Inflammatory macrophage treated with lipopolysaccharide for 1 hour (primary cell): ENCODE results near the gene PTMA.
"Not testable (repeated sequence)": the region's sequence is repeated elsewhere in the genome, so short reads cannot be mapped to it uniquely, and the experiment has no call there.

ENCODE experiments used
- DNase-seq, 2 donors: peaks; one replicate each; pipeline ENCODE4 v3.0.0-alpha.2; 2020 to 2022

PTMA gene

GRCh38 chr2:231717281-231718171, 9.2 kb downstream of the PTMA start:
- peak; percentile 94 to 95 for DNase-seq

DNA sequence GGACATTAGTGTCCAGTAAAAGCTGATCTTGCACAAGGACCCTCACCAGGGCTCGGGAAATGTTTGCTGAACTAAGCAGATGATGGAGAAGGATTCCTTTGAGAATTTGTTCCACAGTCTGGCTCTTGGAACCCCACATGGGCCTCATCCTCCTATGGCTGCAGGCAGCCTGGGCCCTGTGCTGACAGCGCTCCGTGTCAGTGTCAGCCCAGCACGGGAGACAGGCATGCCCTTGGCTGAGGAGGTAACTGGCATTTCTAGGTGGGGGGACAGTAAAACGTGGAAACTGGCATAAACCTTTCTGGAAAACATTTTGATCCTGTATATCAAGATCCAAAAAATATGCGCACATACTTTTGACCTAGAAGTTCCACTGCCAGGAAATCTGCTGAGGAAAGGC, 10.5 kb downstream of the PTMA start:
- DNase-seq: no peak

- DNase-seq: no peak
These were observed 12.1 kb downstream of the PTMA start for GRCh38 chr2:231720292-231720986.

DNA sequence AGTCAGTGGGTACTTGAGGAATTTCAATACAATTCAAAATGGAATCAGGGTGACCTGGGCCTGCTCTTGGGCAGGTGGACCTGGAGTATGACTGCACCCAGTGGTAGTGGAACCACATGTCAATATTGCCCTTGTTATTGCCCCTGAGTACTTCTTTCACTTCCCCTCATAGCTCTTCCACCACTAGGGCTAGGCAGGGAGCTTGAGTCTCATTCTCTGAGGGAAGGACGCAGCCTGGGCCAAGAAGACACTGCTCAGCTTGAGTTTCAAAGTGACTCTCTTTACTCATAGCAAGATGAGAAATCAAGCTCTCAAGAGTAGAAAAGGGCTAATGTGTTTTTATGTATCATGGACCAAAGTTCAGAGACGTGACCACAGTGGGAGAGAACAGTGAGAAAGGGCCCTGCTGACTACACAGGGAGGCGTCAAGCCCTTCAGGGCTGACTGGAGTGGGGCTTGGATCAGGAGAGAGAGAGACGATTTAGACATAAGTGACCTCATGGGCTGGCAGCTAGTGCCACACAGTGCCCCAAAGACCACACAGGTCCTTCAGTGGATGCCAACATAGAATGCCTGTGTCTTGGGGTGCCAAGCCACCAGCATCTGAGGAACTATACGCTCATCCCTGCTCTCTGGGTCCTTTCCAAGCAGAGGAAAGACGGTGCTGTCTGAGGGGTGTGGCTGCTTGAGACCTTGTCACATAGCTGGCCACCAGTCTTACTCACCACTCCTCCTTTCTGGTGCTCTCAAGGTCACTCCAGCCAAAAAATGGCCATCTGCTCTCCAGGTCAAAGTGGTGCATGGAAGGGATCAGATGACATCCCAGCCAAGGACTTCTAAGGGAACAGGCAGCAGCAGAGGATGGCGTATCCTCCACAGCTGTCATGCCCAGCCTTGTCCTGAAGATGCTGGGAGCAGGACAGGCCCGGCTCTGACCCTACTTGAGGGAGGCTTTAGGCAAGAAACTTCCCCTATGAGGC, 13.0 kb downstream of the PTMA start:
- peak in 1 of 2 donors; percentile 22 for DNase-seq

DNA sequence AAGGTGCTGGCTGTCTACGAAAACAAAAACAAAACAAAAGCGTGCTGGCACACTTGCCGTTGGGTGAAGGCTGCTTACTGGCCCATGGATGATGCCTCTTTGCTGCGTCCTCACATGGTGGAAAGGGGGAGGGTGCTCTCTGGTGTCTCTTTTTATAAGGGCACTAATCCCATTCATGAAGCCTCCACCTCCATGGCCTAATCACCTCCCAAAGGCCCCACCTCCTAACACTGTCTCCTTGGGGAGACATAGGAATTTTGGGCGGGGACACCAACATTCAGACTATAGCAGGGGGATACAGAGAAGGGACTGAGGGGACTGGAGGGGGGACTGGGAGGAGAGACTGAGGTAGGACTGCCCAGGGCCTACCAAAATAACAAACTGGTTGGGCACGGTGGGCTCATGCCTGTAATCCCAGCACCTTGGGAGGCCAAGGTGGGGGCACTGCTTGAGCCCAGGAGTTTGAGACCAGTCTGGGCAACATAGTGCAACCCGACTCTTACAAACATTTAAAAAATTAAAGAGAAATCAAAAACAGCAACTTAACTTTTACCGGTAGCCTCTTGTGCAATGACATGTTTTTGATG, 14.5 kb downstream of the PTMA start:
- no peak for DNase-seq

DNA sequence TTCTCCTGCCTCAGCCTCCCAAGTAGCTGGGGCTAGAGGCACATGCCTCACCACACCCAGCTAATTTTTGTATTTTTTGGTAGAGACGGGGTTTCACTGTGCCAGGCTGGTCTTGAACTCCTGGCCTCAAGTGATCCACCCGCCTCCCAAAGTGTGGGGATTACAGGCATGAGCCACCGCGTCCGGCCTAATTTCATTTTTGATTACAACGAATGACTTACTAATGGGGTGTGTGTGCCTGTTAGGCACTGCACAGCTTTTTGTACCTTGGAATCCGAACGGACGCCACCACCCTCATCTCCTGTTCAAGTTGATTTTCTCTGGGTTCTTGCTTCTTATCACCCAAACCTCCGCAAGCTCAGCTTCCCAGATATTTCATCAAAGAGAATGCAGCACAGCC, 17.2 kb downstream of the PTMA start:
- no peak for DNase-seq

DNA sequence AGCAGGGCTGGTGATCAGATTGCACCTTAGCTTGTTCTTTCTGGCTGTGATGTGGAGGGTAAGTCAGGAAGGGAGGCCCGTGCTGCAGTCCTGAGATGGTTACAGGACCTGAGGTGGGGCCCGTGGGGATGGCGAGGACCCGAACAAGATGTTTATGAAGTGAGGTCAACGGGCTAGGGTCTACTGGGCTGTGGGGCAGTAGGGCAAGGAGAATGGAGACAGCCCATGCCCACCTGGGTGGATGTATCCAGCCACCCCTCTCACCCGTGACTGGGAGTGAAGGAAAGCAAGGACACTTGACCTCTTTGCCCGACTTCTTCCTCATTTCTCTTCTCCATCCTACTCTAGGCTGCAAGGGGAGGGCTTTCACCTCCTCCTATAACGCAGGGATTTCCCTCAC, 18.0 kb downstream of the PTMA start:
- no peak for DNase-seq

DNA sequence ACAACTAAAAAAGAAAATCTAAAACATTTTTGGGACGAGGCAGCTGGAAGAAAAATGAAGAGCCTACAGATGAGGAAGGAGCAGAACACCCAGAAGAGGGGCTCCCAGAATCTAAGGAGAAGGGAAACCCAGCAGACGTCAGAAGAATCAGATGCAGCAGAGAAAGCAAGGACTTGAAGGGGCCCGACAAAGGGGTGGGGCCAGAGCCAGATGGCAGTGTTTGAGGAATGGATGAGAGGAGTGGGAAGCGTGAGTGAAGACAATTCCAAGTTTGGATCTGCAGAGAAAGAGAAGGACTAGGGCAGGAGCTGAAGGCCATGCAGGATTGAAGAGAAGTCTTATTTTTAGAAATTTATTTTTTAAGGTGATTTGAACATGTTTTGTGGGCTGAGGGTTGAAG, 19.3 kb downstream of the PTMA start:
- DNase-seq: no peak

- DNase-seq: no peak
These were observed 24.3 kb downstream of the PTMA start for GRCh38 chr2:231732604-231733003.

GRCh38 chr2:231737761-231738160, 29.4 kb downstream of the PTMA start:
- DNase-seq: no peak

DNA sequence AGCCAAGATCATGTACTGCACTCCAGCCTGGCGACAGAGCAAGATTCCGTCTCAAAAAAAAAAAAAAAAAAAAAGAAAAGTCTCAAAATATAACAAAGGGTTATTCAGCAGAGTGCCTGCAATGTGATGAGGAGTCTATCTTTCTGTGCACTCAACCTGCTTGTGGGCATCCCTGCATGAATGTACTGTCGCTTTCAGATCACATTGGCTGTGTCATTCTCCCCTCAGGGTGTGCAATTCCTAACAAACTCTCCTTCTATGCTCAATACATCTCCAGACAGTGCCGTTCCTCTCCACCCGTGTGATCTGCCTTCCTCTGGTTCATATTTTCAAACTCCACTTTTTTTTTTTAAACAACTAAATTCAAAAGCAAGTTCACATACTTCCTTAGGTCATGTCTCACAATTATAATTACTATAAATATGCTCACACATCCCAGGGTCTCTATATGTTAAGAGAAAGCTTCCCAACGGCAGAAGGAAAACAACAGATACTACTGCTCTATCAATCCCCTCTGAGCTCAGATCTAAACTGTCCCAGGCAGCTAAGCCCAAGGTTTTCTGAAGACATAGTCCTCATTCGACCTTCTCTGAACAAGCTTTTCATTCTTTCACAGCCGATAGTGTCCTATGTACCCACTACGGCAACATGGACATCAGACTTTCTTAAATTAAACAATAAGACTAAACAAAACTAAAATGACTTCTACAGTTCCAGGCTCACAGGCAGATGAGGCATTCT, 35.2 kb downstream of the PTMA start:
- DNase-seq: no peak

GRCh38 chr2:231745303-231746038, 37.1 kb downstream of the PTMA start:
- no peak for DNase-seq

GRCh38 chr2:231748153-231748896, 40.0 kb downstream of the PTMA start:
- DNase-seq: not testable (repeated sequence)

DNA sequence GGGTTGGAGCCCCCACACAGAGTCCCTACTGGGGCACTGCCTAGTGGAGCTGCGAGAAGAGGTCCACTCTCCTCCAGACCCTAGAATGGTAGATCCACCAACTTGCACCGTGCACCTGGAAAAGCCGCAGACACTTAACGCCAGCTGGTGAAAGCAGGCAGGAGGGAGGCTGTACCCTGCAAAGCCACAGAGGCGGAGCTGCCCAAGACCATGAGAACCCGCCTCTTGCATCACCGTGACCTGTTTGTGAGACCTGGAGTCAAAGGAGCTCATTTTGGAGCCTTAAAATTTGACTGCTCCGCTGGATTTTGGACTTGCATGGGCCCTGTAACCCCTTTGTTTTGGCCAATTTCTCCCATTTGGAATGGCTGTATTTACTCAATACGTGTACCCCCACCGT, 40.7 kb downstream of the PTMA start:
- not testable (repeated sequence) for DNase-seq

GRCh38 chr2:231751042-231751815, 42.9 kb downstream of the PTMA start:
- no peak for DNase-seq

DNA sequence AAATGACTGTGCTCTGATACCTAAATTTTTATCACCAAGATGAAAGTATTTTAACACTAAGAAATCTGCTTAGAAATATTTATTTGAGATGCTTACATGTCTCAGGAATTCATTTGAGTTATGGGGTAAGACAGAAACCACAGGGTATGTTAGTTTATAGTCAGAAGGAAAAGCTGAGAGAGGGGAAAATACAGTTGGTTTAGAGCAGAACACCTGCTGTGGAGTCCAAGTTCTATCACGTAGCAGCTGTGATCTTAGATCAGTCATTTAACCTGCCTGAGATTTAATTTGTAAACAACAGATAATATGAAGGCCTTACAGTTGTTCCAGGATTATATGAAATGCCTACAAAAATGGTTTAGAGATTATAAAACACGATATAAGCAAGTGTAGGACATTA, 43.7 kb downstream of the PTMA start:
- DNase-seq: no peak

- DNase-seq: no peak
These were observed 53.4 kb downstream of the PTMA start for GRCh38 chr2:231761735-231762134.
